OCI-M2 (cell line): ENCODE measurements around the gene PGAM2.

Experiments used
- DNase-seq: peaks from one replicate; lab custom pipeline; 2025; ENCODE audit not compliant: unreplicated experiment; lab: John Stamatoyannopoulos, UW

PGAM2 gene

GRCh38 chr7:44086627-44087026 is 21.3 kb upstream of the PGAM2 start:
- DNase-seq = no peak

GRCh38 chr7:44085546-44085945 is 20.2 kb upstream of the PGAM2 start:
- no peak for DNase-seq

- DNase-seq = no peak
Observed at GRCh38 chr7:44084701-44085100, 19.3 kb upstream of the PGAM2 start.

- DNase-seq = no peak
Observed at GRCh38 chr7:44083796-44084195, 18.4 kb upstream of the PGAM2 start.

- DNase-seq = peak; percentile 53
Observed at GRCh38 chr7:44082541-44083207, 17.3 kb upstream of the PGAM2 start.

- no peak for DNase-seq
Observed at GRCh38 chr7:44081266-44081748, 15.9 kb upstream of the PGAM2 start.

- DNase-seq = no peak
Observed at GRCh38 chr7:44080686-44081265, 15.4 kb upstream of the PGAM2 start.

- no peak for DNase-seq
Observed at GRCh38 chr7:44080118-44080517, 14.8 kb upstream of the PGAM2 start.

GRCh38 chr7:44079331-44080021 is 14.1 kb upstream of the PGAM2 start:
- DNase-seq = no peak

GRCh38 chr7:44078521-44078920 is 13.2 kb upstream of the PGAM2 start:
- DNase-seq = no peak

GRCh38 chr7:44077681-44078091 is 12.3 kb upstream of the PGAM2 start:
- DNase-seq = no peak

GRCh38 chr7:44077061-44077460 is 11.7 kb upstream of the PGAM2 start:
- no peak for DNase-seq

GRCh38 chr7:44076101-44076895 is 10.9 kb upstream of the PGAM2 start:
- no peak for DNase-seq

- DNase-seq = no peak
Observed at GRCh38 chr7:44075296-44076075, 10.1 kb upstream of the PGAM2 start.

GRCh38 chr7:44074349-44074695 is 9.0 kb upstream of the PGAM2 start:
- DNase-seq = no peak

GRCh38 chr7:44073664-44074348 is 8.4 kb upstream of the PGAM2 start:
- no peak for DNase-seq

- no peak for DNase-seq
Observed at GRCh38 chr7:44072364-44073231, 7.2 kb upstream of the PGAM2 start.

- DNase-seq = no peak
Observed at GRCh38 chr7:44071726-44072363, 6.5 kb upstream of the PGAM2 start.

GRCh38 chr7:44068054-44068453 is 2.7 kb upstream of the PGAM2 start:
- DNase-seq = no peak
